ENCODE measurements around the gene NTRK3.

GRCh38 chr15:87998630-87999029 lies 257.9 kb downstream of the NTRK3 start:
- no peak for TF ChIP-seq CTCF (IDR thresholded peaks at IDR 0.05)
- TF ChIP-seq POLR2A (IDR thresholded peaks at IDR 0.05) = no peak
- TF ChIP-seq EP300 (IDR thresholded peaks at IDR 0.05) = no peak

Data from suprapubic skin (tissue), 3 donors.